PC-9 (cell line): ENCODE measurements around the gene PRSS2.

Experiments used
- CTCF ChIP-seq: fragments of 200-600 bp; sonication (generic); conservative IDR thresholded peaks from 2 replicates; pipeline ENCODE4 v1.6.1; 2017; ENCODE audit warnings: mixed run types, antibody characterized with exemption, mild to moderate bottlenecking, moderate library complexity
- EZH2 ChIP-seq: fragments of 200-600 bp; sonication (generic); IDR thresholded peaks from 2 replicates; pipeline ENCODE4 v1.8.0; 2017; ENCODE audit warnings: antibody characterized with exemption, low read depth

- TF ChIP-seq CTCF, result no peak
- TF ChIP-seq EZH2, result no peak
Observed at GRCh38 chr7:142762104-142762503, 8.7 kb upstream of the PRSS2 start.
